Measurements from ENCODE around the gene ATP5ME.
A peak's percentile ranks its signal among the peaks of the same experiment; 100 is the strongest.

ATP5ME gene

GRCh38 chr4:625631-626161, 48.4 kb downstream of the ATP5ME start:
- no peaks in the 10 kb centered on the region for H3K27me3 ChIP-seq (ENCODE audit: insufficient read depth, low read length, poor library complexity)
- ATAC-seq (ENCODE audit: insufficient read depth, low read depth), result no peak
- no peak overlapping the region for H2AFZ ChIP-seq (ENCODE audit: low read depth, low read length)
- no peak overlapping the region for H3K4me3 ChIP-seq (ENCODE audit: low read depth in 1 of 2, low read length in 2 of 2)
- no peaks in the 10 kb centered on the region for H3K79me2 ChIP-seq (ENCODE audit: insufficient read depth, low read length)
- TF ChIP-seq CTCF (IDR thresholded peaks at IDR 0.05; ENCODE audit: borderline replicate concordance, extremely low read depth, low read length, poor library complexity, severe bottlenecking) (no peak), EZH2 (IDR thresholded peaks at IDR 0.05; ENCODE audit: borderline replicate concordance, low read depth, low read length, severe bottlenecking) (no peak)
- H3K9me3 ChIP-seq (ENCODE audit: insufficient read depth, low read length, severe bottlenecking), result no peaks in the 10 kb centered on the region
- H3K27ac ChIP-seq (ENCODE audit: low read length), result no peak overlapping the region
- H3K9ac ChIP-seq (ENCODE audit: low read depth, low read length), result no peak overlapping the region
- H4K20me1 ChIP-seq (ENCODE audit: insufficient read depth, low read length), result peaks cover 7% of the 10 kb centered on the region; the same call in 1 of the 2 replicates
- no peaks in the 10 kb centered on the region for H3K36me3 ChIP-seq (ENCODE audit: insufficient read depth, low read length)
- no peak overlapping the region for H3K4me2 ChIP-seq (ENCODE audit: insufficient read depth, low read length)
- no peaks in the 10 kb centered on the region for H3K4me1 ChIP-seq (ENCODE audit: insufficient read depth, low read length)
- no peak for DNase-seq

GRCh38 chr4:624705-625590, 49.1 kb downstream of the ATP5ME start, which contains the start of gene PDE6B:
Gene PDE6B (plus strand): TSS chr4:625573. CDS start chr4:625627, 54 bp downstream.
- no peak within 1 kb of the TSS for H3K9ac ChIP-seq (ENCODE audit: low read depth, low read length)
- H3K79me2 ChIP-seq (ENCODE audit: insufficient read depth, low read length), result no peaks in the 10 kb centered on the region
- H3K27ac ChIP-seq (ENCODE audit: low read length), result no peak within 1 kb of the TSS
- H2AFZ ChIP-seq (ENCODE audit: low read depth, low read length), result no peak within 1 kb of the TSS
- H3K4me1 ChIP-seq (ENCODE audit: insufficient read depth, low read length), result no peaks in the 10 kb centered on the region
- no peak within 1 kb of the TSS for H3K4me2 ChIP-seq (ENCODE audit: insufficient read depth, low read length)
- TF ChIP-seq EZH2 (IDR thresholded peaks at IDR 0.05; ENCODE audit: borderline replicate concordance, low read depth, low read length, severe bottlenecking), result no peak
- TF ChIP-seq CTCF (IDR thresholded peaks at IDR 0.05; ENCODE audit: borderline replicate concordance, extremely low read depth, low read length, poor library complexity, severe bottlenecking), result no peak
- DNase-seq (no peak), ATAC-seq (ENCODE audit: insufficient read depth, low read depth) (no peak)
- no peaks in the 10 kb centered on the region for H3K36me3 ChIP-seq (ENCODE audit: insufficient read depth, low read length)
- H3K9me3 ChIP-seq (ENCODE audit: insufficient read depth, low read length, severe bottlenecking), result no peaks in the 10 kb centered on the region
- peaks cover 7% of the 10 kb centered on the region; the same call in 1 of the 2 replicates for H4K20me1 ChIP-seq (ENCODE audit: insufficient read depth, low read length)
- no peak within 1 kb of the TSS for H3K4me3 ChIP-seq (ENCODE audit: low read depth in 1 of 2, low read length in 2 of 2)
- no peaks in the 10 kb centered on the region for H3K27me3 ChIP-seq (ENCODE audit: insufficient read depth, low read length, poor library complexity)

GRCh38 chr4:623914-624566, 50.0 kb downstream of the ATP5ME start:
- H3K4me3 ChIP-seq (ENCODE audit: low read depth in 1 of 2, low read length in 2 of 2), result no peak overlapping the region
- H3K27ac ChIP-seq (ENCODE audit: low read length), result no peak overlapping the region
- no peak for DNase-seq
- H4K20me1 ChIP-seq (ENCODE audit: insufficient read depth, low read length), result peaks cover 7% of the 10 kb centered on the region; the same call in 1 of the 2 replicates
- TF ChIP-seq CTCF (IDR thresholded peaks at IDR 0.05; ENCODE audit: borderline replicate concordance, extremely low read depth, low read length, poor library complexity, severe bottlenecking) (no peak), EZH2 (IDR thresholded peaks at IDR 0.05; ENCODE audit: borderline replicate concordance, low read depth, low read length, severe bottlenecking) (no peak)
- ATAC-seq (ENCODE audit: insufficient read depth, low read depth), result peak; percentile 28; the same call in 1 of the 3 replicates
- no peaks in the 10 kb centered on the region for H3K27me3 ChIP-seq (ENCODE audit: insufficient read depth, low read length, poor library complexity)
- H3K4me2 ChIP-seq (ENCODE audit: insufficient read depth, low read length), result no peak overlapping the region
- no peak overlapping the region for H3K9ac ChIP-seq (ENCODE audit: low read depth, low read length)
- no peaks in the 10 kb centered on the region for H3K4me1 ChIP-seq (ENCODE audit: insufficient read depth, low read length)
- H2AFZ ChIP-seq (ENCODE audit: low read depth, low read length), result no peak overlapping the region
- H3K9me3 ChIP-seq (ENCODE audit: insufficient read depth, low read length, severe bottlenecking), result no peaks in the 10 kb centered on the region
- no peaks in the 10 kb centered on the region for H3K79me2 ChIP-seq (ENCODE audit: insufficient read depth, low read length)
- no peaks in the 10 kb centered on the region for H3K36me3 ChIP-seq (ENCODE audit: insufficient read depth, low read length)

Data from DND-41 (cell line).